SU-DHL-6 (cell line): ENCODE measurements around the gene AP2A2.

Source experiments
- CTCF ChIP-seq: fragments of 200-600 bp; sonication (generic); IDR thresholded peaks from one replicate; pipeline ENCODE4 v1.5.1; 2017; ENCODE audit warnings: antibody characterized with exemption, mild to moderate bottlenecking, low read length, moderate library complexity; ENCODE audit not compliant: insufficient read depth, poor library complexity, severe bottlenecking
- EZH2phosphoT487 ChIP-seq: fragments of 200-600 bp; sonication (generic), shearing (Covaris generic); conservative IDR thresholded peaks from 2 replicates; pipeline ENCODE4 v1.6.1; 2018; ENCODE audit warnings: mild to moderate bottlenecking, antibody characterized with exemption, low read length, moderate library complexity, mixed read lengths

GRCh38 chr11:985406-985805 lies 59.7 kb downstream of the AP2A2 start:
- TF ChIP-seq CTCF (no peak), EZH2phosphoT487 (no peak)
